GM19099 (cell line): ENCODE data around the gene HOXC13.

ENCODE experiments used
- POLR2A ChIP-seq: IDR thresholded peaks from 3 replicates; pipeline ENCODE4 v1.6.1; 2011; ENCODE audit warnings: low read depth; ENCODE audit not compliant: insufficient read length; ENCODE audit errors: extremely low read depth

HOXC13 gene

DNA sequence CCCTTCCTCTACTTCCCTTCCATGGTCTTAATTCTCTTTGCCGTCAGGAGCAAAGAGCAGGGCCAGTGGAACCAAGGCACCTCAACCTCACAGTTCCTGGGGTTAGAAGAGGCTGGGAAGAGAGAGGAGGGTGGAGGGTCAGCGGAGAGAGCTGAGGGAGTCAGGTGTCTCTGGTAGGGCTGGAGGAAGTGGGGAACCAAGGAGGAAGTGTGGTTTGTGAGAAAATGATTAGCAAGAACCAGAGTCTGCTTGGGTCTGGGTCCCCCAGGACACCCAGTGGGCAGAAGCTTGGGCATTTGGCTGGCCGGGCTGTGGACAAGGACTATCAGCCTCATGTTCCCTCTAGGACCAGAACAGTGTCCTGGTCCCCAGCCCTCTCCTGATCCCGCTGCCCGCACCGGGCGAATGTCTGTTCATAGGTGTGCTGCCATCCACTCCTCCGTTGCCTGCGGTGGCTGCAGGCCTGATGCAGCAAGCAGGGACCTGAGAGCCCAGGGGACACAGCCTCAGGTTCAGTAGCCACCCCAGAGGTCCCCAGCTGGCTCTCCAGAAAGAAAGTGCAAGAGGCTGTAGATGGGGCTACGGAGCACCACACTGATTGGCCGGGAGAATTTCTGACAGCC, 18.4 kb downstream of the HOXC13 start:
- TF ChIP-seq POLR2A: no peak

DNA sequence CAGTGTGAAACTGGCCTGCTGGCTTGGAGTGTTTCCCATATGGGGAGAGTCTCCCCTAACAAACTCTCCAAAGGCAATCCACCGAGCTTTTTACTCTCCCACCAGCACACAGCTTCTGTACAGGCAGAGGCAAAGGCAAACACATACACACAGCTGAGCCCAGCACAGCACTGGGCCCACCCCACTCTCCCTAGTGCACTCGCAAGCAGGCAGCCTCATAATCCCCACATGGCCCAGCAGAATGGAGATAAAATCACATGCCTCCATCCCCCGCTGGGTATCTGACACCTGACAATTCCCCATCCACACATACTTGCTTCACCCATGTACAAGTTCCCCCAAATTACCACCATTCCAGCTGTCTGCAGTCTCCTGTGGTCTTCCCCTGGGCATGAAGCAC, 19.5 kb downstream of the HOXC13 start:
- no peak for TF ChIP-seq POLR2A

DNA sequence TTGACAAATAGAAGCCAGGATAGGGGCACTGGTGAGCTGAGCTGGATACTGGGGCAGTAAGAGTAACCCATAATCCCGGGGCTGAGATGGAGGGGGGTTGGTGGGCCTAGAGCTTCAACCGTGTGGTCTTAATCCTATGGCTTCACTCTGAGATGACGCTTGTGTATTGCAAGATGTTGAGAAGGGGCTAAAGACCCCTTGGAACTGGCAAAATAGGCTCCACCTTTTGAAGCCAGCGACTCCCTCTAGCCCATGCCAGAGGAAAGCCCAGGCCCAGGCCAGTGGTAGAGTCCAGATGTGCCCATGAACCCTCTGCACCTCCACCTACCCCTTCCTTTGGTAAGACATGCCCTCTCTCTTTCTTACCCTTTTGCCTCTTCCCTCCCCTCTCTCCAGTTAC, 20.7 kb downstream of the HOXC13 start:
- TF ChIP-seq POLR2A: no peak

DNA sequence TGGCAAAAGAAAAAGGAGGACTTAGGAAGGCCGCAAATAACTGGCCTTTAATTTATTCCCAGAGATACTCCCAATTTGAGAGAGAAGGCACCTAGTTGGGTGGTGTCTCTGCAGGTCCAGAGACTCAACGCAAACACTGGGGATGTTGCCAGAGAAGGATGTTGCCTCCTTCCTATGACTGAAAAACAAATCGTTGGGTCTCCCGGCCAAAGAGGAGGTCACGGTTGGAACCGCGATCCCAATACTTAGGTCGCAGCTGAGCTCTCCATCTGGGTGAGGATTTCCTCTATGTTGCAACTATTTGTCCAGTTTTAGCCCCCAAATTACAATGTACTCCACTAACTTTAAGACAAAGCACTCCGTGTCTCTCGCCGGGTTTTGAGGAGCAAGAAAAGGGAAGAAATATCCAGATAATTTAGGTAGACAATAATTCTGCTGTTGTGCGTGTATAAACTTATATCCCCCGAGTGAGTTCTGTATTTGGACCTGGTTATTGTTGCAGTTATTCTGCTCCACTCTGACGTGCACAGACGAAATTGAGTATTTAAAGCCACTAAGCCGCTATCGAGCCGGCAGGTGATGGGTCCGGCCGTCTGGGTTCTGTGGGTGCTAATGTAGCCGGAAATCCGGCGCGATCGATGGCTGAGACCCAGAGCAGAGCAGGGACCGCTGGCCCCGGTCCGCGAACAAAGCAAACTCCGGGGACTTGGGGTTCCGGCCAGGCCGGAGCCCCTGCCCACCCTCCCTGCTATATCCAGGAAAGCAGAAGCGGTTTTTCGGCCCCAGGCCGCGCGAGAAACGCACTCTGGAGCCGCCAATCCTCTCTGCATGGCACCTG, 21.8 kb downstream of the HOXC13 start:
- TF ChIP-seq POLR2A: no peak

DNA sequence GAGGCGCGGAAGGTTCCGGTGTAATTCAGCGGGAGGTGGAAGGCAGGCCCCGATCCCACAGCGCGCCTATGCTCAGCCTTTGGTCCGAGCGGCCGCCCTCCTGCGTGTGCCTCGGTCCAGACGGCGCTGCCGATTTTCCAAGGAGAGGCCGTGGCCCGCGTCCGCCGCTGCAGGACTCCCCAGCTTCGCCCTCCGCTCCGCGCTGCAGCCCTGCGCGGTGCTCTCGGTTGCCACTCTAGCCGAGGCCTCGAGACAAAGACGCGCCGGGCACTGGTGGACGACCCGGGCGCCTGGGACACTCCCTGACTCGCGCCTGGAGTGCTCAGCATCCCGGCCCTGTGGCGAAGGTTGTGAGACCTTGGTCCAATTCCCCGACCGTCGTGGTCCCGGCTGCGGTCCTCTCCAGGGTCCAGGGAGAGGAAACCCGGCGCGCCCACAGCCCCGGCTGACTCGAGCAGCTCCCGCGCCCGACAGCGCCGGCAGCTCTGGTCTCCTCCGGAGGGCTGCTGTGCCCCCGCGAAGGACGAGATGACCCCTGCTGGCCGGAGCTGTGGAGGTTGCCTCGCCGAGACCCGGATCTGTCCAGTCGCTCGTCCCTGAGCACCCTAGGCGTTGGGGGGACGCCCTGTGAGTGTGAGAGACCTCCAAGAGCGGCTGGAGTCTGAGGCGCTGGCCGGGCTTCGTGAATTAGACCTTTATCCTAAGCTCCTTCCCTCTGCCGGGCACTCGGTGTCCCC, 22.6 kb downstream of the HOXC13 start:
- TF ChIP-seq POLR2A: no peak

DNA sequence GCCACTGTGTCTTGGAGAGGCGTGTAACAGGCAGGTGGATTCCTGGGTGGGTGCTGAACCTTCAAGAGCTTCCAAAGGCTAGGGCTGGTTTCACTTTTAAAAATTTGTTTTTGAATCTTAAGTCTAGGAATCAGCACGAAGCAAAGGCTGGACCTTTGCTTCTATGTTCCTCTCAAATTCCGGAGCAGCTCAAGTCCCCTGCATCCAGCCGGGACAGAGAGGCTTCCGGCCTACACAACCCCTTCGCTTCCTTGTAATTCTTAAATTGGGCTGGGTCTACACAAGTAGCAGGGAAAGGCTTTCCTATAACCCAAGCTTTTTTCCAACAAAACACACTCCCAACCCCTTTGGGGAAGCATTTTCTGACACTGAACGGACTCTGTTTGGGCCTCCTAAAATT, 24.4 kb downstream of the HOXC13 start:
- no peak for TF ChIP-seq POLR2A

DNA sequence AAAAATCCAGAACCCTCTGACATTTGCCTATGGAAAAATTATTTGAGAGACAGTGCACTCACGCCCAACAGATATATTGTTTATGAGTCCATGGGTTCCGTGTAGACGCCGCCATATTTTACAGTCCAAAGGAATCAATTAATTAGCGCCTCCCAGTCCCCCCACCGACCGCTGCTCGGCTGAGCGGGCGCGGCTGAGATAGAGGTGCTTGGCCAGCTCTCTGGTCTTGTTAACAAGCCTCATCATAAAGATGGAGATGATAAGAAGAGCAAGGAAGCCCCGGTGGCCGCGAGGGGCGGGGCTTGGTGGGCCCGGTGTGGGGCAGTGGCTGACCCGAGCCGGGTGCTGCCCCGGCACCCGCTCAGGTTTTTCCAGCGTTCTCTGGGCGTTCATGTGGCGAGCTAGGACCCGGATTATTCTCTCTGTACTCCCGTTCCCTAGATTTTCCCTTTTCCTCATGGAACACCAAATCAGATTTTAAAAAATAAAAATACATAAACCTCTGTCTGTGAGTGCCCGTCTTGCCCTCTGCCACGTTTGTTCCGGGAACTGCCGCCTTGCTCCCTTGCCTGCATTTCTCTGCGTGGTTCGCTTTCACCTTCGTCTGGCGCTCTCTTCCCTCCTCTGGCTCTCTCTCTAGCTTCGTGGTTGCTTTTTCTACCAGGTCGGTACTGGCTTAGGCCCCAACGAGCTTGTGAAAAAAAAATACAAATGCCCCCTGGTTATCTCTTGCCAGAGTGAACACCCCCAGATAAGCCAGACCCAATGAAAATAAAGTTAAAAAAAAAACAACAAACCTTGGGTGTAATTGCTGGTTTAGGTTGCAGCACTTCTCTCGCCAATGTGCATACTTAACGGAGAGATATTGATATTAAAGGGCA, 25.0 kb downstream of the HOXC13 start:
- no peak for TF ChIP-seq POLR2A

DNA sequence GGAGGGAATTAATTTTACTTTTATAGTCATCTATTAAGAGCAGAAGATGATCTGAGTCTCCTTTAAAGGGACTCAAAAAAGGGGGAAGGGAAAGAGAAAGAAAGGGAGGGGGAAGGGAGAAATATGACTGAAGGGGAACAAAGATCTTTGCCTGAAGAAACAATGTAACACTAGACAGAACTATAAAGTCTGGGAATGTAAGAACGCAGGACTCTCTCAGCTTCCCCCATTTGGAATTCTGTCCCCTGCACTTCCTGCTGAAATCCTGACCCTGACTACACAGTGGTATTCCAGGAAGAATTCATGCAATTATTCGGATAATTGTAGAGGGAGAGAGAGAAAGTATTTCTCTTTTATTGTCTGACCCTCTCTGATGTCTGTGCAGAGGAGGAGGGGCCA, 25.7 kb downstream of the HOXC13 start:
- no peak for TF ChIP-seq POLR2A

DNA sequence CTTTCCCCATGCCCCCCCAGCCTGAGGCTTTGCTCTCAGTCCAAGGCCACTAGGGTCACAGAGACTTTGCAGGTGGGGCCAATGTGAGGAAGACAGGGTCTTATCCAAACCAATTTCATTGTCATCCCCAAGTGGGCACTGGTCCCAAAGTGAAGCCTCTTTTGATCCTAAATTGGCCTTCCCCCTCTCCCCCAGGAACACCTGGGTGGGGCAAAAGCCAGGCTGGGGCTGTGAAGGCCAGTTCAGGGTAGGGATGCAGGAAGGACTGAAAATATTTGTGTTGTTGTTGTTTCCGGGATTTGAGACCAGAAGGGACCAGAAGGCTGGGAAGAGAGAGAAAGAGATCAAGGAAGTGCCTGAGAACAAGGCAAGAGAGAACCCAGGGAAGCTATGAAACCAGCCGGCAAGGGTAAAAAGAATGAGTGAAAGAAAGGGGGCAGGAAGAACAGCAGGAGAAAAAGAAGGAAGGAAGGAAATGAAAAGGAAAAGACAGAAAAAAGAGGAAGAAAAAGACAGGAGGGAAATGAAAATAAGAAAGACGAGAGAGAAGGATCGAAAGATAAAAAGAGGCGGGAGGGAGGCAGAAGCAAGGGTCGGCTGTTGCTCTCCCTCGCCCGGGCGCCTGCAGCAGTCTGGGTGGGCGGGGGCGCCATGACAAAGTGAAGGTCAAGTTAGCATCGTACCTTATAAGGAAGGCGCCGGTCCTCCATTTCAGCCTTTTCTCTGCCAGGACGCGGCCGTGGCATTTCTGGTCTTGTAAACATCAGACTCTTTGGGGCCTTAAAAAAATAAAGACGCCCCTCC, 26.9 kb downstream of the HOXC13 start:
- TF ChIP-seq POLR2A: no peak

DNA sequence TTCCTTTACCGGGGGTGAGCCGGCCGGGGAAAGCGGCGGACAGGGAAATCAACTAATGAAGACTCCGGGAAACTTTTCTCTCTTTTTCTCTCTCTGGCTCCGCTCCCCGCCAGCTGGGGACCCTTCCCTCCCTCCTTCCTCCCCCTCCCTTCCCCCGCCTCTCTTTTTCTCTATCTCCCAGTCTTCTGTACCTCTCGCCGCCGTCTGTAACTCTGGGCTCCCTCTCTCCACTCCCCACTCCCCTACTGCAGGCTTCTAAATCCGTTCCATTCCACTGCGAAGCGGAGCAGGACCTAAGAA, 27.4 kb downstream of the HOXC13 start:
- TF ChIP-seq POLR2A: no peak

DNA sequence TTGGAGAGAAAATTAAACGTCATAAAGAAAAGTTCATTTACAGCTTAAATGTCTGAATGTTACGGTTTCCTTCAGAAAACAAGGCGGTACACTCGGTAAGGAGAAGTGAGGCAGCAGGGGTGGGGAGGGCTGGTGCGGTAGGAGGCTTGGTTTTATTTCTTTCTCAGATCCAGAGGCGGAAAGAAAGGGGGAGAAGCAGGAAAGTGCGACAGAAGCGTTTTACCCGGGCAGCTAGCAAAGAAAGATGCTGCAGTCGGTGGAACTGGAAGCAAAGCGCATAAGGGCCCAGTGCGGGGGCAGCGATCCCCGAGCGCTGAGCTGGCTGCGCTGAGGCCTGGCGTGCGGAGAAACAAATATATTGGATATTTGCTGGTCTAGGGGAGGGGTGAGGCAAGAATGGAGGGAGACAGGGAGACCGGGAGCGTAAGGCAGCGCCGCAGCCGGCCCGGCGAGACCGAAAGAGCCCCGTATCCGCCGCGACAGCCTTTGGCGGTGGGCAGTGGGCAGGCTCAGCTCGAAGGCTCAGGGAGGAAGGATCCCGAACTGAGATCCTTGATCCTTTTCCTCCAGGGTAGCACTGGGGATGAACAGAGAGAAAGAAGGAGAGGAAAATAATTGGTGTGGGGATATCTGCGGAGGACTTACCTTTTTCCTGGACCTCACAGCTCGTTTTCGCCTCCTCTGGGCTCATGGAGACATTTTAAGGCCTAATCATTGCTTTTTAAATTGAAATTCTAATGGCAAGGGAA, 27.9 kb downstream of the HOXC13 start:
- no peak for TF ChIP-seq POLR2A

DNA sequence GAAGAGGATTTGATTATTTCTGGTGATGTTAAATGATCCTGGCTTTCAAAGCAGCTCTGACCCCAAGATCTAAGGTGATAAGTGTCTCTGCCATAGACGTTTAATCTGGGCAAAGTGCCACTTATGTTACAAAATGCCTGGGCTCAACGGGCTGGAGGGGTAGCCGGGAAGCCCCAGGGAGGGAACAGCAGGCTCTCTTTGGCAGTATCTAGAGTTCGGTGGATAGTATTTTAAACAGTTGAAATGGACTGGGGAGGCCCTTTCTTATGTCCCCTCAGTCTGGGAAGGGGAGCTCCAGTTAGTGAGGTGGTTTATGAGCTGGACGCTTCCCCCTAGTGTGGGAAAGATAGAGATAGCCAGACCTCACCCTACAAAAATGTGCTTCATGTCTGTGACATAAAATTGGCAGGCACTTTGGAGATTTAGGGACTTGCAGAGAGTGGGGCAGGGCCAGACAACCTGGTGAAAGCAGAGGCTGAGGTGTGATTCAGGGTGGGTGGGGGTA, 28.8 kb downstream of the HOXC13 start:
- no peak for TF ChIP-seq POLR2A
